WERI-Rb-1 (cell line): ENCODE measurements around the gene MRPL24.
A peak's percentile ranks its signal among the peaks of the same experiment; 100 is the strongest.

Experiments
- DNase-seq: peaks from one replicate; pipeline ENCODE4 v3.0.0-alpha.2; 2020
- H3K27ac ChIP-seq: fragments of 250-450 bp; sonication (Bioruptor Pico); 2 replicates; pipeline ENCODE4 v1.5.1; 2020; ENCODE audit warnings: mild to moderate bottlenecking, moderate library complexity
- H3K27me3 ChIP-seq: fragments of 250-450 bp; sonication (Bioruptor Pico); 2 replicates; pipeline ENCODE4 v1.5.1; 2021; ENCODE audit warnings: mild to moderate bottlenecking, low read depth, moderate library complexity; ENCODE audit not compliant: insufficient read depth, severe bottlenecking
- H3K36me3 ChIP-seq: fragments of 250-450 bp; sonication (Bioruptor Pico); 2 replicates; pipeline ENCODE4 v1.5.1; 2020; ENCODE audit warnings: mild to moderate bottlenecking, moderate library complexity
- H3K4me3 ChIP-seq: 2 replicates; pipeline ENCODE4 v1.5.1; 2011; ENCODE audit warnings: low read depth, mild to moderate bottlenecking, control low read depth, low read length
- H3K9me3 ChIP-seq: fragments of 250-450 bp; sonication (Bioruptor Pico); 2 replicates; pipeline ENCODE4 v1.5.1; 2021; ENCODE audit warnings: mild to moderate bottlenecking, moderate library complexity; ENCODE audit not compliant: severe bottlenecking
- TF ChIP-seq, protein P1 (sequence below): IDR thresholded peaks from 2 replicates; pipeline ENCODE4 v1.5.1; 2011; ENCODE audit warnings: low read depth, mild to moderate bottlenecking, control low read depth, inconsistent platforms, low read length

MRPL24 gene

DNA sequence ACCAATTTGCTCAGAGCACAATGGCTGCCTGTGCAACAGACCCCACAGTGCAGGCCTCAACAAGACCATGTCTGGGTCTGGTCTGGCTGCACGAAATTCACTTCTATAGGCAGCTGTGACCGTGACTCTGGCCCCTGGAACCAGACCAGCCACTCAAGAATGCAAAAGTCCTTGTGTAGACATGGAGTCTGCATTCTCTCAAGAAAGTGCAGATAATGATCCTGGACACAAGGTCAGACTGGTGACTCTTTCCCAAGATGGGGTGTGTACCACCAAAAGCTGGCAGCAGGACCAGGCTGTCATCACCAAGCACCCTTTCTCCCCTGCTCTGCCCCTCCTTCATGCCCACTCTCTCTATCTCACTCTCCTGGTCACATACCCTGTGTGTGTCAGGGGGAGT, 19.8 kb downstream of the MRPL24 start:
- TF ChIP-seq, protein P1, sequence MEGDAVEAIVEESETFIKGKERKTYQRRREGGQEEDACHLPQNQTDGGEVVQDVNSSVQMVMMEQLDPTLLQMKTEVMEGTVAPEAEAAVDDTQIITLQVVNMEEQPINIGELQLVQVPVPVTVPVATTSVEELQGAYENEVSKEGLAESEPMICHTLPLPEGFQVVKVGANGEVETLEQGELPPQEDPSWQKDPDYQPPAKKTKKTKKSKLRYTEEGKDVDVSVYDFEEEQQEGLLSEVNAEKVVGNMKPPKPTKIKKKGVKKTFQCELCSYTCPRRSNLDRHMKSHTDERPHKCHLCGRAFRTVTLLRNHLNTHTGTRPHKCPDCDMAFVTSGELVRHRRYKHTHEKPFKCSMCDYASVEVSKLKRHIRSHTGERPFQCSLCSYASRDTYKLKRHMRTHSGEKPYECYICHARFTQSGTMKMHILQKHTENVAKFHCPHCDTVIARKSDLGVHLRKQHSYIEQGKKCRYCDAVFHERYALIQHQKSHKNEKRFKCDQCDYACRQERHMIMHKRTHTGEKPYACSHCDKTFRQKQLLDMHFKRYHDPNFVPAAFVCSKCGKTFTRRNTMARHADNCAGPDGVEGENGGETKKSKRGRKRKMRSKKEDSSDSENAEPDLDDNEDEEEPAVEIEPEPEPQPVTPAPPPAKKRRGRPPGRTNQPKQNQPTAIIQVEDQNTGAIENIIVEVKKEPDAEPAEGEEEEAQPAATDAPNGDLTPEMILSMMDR: no peak
- Histone ChIP-seq H3K27me3 (no peaks in the 10 kb centered on the region), H3K9me3 (no peaks in the 10 kb centered on the region), H3K36me3 (peaks cover 63% of the 10 kb centered on the region), H3K4me3 (no peak overlapping the region), H3K27ac (no peak overlapping the region)
- no peak for DNase-seq

- Histone ChIP-seq H3K36me3 (peaks cover 30% of the 10 kb centered on the region), H3K9me3 (no peaks in the 10 kb centered on the region), H3K27me3 (no peaks in the 10 kb centered on the region), H3K4me3 (no peak overlapping the region), H3K27ac (no peak overlapping the region)
- DNase-seq: no peak
- TF ChIP-seq, protein P1: no peak
Observed at GRCh38 chr1:156717351-156717750, 23.5 kb downstream of the MRPL24 start.

GRCh38 chr1:156714830-156715229, 26.1 kb downstream of the MRPL24 start:
- no peak overlapping the region for H3K4me3 ChIP-seq
- TF ChIP-seq, protein P1: no peak
- no peaks in the 10 kb centered on the region for H3K9me3 ChIP-seq
- no peaks in the 10 kb centered on the region for H3K27me3 ChIP-seq
- H3K36me3 ChIP-seq: peaks cover 8% of the 10 kb centered on the region
- no peak overlapping the region for H3K27ac ChIP-seq
- DNase-seq: no peak

GRCh38 chr1:156712626-156713025, 28.3 kb downstream of the MRPL24 start:
- Histone ChIP-seq H3K27me3 (no peaks in the 10 kb centered on the region), H3K27ac (peak overlapping the region; percentile 86), H3K36me3 (peaks cover 4% of the 10 kb centered on the region; the same call in 1 of the 2 replicates), H3K9me3 (no peaks in the 10 kb centered on the region), H3K4me3 (no peak overlapping the region)
- TF ChIP-seq, protein P1: no peak
- DNase-seq: no peak

- no peak overlapping the region for H3K4me3 ChIP-seq
- TF ChIP-seq, protein P1: no peak
- H3K27me3 ChIP-seq: no peaks in the 10 kb centered on the region
- H3K27ac ChIP-seq: peak overlapping the region; percentile 86
- peaks cover 4% of the 10 kb centered on the region; the same call in 1 of the 2 replicates for H3K36me3 ChIP-seq
- DNase-seq: peak; percentile 89
- H3K9me3 ChIP-seq: no peaks in the 10 kb centered on the region
Observed at GRCh38 chr1:156711011-156711817, 29.7 kb downstream of the MRPL24 start.
